UCSD-AML1 (cell line): ENCODE data around the gene RRAGD.
A peak's percentile ranks its signal among the peaks of the same experiment; 100 is the strongest.

Source experiments
- DNase-seq: peaks from one replicate; lab custom pipeline; 2025; ENCODE audit not compliant: unreplicated experiment; lab: John Stamatoyannopoulos, UW

Gene RRAGD

GRCh38 chr6:89378628-89379027 is 33.4 kb downstream of the RRAGD start:
- no peak for DNase-seq

- peak; percentile 54 for DNase-seq
Observed at GRCh38 chr6:89375427-89376267, 36.4 kb downstream of the RRAGD start.

GRCh38 chr6:89372506-89372901 is 39.6 kb downstream of the RRAGD start:
- DNase-seq = no peak

GRCh38 chr6:89371849-89372505 is 40.1 kb downstream of the RRAGD start:
- peak; percentile 72 for DNase-seq

DNA sequence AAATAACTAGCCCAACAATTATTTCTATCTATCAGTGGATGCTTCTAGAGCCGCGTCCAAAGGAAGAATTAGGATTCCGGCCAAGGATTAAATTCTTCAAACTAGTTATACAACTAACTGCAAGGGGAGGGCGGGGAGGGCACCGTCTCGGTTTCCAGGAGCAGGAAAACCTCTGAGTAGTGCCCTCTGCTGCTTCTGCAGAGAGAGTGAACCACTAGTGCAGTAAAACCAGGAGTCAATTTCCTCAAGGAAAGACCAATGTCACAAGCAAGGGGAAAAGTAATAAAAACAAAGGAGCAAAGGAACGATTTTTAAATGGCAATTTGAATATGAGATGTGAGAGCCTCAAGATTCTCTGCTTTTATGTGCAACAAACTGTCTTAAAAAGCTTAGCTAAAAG is 43.1 kb downstream of the RRAGD start:
- DNase-seq = peak; percentile 9

DNA sequence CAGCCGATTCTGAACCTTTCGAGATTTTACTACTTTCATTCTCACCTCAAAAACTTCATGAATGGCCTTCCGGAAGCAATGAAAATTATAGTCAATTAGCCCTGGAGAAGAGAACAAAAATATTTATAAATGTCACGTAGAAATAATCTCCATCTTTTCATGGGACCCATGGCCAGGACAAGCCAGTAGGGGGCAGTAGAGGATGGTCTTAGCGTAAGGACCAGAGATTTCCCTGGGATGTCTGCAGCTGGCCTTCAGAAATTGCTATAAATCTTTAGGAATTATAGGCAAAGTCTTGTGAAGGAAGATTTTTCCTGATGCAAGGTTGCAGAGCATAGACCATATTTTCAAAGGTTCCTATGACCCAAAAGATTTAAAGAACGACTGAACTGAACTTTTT is 44.0 kb downstream of the RRAGD start:
- DNase-seq = peak; percentile 29

DNA sequence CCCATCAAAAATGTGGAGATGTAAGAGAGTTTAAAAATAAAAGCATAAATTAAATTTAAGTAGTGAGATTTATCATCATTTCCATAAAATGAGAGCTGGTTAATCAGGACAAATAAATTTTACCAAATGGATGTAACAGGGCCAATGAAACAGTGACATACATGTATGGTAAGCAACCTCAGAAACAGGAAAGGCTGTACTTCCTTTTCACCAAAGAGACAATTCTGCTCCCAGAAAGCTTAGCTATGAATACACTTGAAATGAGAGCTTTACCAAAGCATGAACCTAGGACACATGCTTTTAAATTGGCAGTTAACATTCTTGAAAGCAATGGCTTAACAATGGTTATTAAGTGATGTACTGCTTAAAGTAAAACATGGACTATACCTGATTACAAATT is 47.5 kb downstream of the RRAGD start:
- DNase-seq = no peak

GRCh38 chr6:89361171-89361570 is 50.9 kb downstream of the RRAGD start:
- no peak for DNase-seq

GRCh38 chr6:89360415-89360999 is 51.6 kb downstream of the RRAGD start:
- DNase-seq = no peak

DNA sequence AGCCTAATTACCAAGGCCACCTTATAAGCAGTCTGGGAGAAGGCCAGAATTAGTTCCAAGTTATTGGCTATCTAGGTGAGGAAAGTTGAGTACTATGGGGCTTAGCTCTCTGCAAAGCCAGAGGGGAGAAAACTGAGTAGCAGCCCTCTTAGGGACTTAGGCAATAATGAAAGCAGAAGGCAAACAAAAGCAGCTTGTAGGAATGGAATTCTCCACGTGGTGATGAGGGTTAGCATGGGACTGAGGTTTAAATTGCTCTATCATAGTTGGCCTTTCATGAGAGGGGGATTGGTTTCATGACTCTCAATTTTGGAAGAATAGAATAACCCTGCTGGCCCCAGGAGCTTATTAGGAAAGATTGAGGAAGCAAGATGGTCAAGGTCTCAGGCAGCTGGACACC is 52.5 kb downstream of the RRAGD start:
- no peak for DNase-seq

DNA sequence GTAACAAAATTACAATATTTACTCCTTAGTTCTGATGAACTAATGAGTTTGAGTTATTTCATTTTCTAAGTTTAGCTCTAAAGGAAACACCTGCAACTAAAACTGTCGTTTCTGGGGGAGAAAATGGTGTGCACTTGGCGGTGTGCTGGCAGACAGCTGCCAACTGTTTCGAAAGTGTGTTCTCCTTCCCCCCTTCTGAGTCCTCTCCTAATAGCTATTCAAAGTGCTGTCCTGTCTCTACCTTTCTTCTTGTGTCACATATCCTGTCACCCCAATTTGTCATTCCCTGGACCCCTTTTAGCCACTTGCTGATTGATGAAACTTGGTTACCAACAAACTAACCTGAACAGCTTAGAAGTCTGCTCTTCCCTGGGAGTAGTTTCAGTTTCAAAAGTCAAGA is 54.7 kb downstream of the RRAGD start:
- no peak for DNase-seq

DNA sequence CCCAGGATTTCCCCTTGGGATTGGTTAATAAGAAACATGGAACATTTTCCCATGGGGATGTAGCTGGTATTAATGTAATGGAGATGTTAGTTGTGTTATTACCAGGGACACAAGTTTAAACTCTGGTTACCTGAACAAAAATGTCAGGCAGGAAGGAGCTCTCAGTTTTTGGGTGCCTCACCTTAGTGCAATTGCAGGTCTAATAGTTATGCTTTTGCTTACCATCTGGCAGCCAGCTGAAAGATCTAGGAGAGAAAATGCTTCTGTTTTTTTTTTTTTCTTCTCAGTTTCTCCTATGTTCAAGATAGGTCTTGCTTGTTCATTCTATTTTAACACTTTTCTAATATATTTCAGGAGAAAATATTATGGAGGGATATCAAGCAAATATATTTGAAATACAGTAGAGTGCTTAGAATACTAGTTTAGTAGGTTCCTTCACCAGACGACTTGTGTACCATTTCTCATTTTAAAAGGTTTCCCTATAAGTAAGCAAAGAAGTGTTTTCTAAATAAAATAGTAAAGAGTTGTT is 55.4 kb downstream of the RRAGD start:
- no peak for DNase-seq

DNA sequence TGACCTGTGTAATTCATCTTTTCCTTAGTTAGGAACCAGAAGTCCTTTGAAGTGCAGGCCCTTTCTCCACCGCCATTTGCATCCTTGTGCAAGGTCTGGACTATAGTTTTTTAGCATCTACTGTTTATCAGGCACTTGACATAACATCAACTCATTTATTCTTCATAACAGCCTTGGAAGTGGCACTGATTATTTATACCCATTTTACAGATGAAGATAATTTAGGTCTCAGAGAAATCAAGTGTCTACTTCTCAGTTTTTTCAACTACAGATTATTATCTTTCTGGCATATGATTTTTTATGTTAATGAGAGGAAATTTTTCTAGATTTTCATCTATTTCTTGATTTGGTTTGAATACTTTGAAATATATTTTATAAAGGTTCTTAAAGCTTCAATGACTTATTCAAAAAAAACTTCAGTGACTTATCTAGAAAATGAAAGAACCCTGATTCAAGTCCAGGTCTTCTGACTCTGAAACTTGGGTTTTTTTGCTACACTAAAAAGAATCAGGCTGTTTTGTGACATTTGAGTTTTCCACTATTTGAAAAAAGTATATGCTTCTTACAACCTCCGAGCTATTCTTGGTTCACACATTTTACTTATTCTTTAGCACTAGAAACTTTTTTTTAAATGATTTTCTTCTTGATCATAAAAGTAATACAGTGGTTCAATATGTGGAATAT is 56.4 kb downstream of the RRAGD start:
- no peak for DNase-seq

GRCh38 chr6:89353702-89354392 is 58.2 kb downstream of the RRAGD start:
- DNase-seq = no peak

GRCh38 chr6:89353118-89353556 is 58.9 kb downstream of the RRAGD start:
- no peak for DNase-seq

- peak; percentile 88 for DNase-seq
Observed at GRCh38 chr6:89352278-89353117, 59.6 kb downstream of the RRAGD start, which contains the start of gene UBE2J1. TSS of gene UBE2J1 (minus strand) at chr6:89352722. CDS start at chr6:89352569, 153 bp downstream.

DNA sequence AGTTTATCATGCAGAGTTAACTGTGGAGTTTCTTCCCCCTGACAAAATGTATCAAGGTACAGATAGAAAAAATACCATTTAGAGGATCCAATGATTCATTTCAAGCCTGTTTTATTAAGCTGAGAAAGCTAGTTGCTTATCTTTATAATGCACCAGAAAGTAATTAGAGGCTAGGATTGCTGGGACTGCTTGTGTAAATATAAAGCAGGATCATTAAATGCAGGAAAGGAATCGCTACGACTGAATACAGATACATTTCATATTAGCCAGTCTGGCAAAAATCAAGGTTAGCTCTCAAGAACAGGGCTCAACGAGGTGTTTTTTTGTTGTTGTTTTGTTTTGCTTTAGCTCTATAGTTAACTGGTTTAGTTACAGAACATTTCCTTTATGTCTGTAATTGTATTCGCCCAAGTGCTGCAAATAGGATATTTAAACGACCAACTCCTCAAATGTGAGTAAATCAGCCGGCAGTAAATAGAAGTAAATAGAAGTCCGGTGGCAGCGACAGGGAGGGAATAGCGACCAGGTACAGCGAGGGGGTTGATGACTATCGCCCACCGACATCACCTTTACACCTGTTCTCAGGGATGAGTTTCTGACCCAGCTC is 60.3 kb downstream of the RRAGD start:
- no peak for DNase-seq

DNA sequence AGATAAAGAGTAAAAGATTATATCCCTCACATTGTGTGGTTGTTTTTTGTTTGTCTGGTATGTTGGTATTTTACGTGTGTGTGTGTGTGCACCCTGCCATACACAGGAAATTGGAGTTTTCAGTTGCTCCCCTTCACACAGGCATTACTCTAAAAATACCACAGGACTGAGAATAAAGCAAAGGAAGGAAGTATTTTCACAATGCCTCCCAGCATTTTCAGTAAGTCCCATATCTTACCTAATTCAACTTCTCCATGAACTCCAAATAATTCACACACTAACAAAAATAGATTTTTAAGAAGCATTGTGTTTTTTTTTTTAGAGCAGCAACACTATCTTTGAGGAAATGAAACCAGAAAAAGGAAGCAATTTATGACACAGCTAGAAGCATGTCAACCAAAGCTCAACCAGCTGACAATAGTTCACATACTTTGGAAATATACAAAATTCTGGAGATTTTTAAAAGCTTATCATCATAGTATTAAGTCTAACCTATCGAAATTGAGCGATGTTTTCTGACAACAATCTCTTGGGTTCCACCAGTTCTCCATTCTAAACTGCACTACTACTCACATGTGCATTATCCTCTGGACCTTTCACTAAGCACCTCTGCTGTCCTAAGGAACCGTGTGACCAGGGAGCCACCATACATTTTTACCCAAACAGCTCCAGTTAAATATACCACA is 61.6 kb downstream of the RRAGD start:
- DNase-seq = peak; percentile 15

DNA sequence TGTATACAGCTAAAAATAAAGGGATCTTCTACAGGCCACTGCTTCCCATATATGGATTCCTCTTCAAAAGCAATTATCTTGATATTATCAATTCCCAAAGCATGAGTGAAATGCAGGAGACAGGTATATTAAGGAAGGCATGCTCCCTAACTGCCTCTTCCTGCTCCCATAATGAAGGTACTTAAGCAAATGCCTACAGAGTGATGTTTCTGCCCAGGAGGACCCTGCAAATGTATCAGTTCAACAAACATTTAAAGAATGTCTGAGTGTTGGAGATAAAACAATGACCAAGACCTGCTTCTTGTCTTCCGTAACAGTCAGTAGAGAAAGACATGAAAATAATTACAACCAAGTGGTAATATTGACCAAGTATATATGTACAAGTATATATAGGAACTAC is 63.7 kb downstream of the RRAGD start:
- no peak for DNase-seq
